GM23338 (cell line): ENCODE measurements around the gene PIK3C2G. TPM values are rescaled to one million over a fixed set of nuclear protein-coding genes. Genes with fewer than 3 reads are reported as not detected.

Experiments
- ATAC-seq: fragments of 200-7000 bp; cut with Tn5 transposase; 3 replicates; pipeline ENCODE4 v1.9.1; 2020
- DNase-seq: peaks from one replicate; pipeline ENCODE4 v3.0.0-alpha.2; 2015; ENCODE audit warnings: low spot score
- H2AFZ ChIP-seq: fragments of 200-600 bp; sonication (generic); 2 replicates; pipeline ENCODE4 v1.8.0; 2016; ENCODE audit warnings: antibody characterized with exemption, mild to moderate bottlenecking, moderate library complexity
- H3F3A ChIP-seq: fragments of 200-600 bp; sonication (generic); replicated peaks from 2 replicates; pipeline ENCODE4 v1.8.0; 2017; ENCODE audit warnings: antibody characterized with exemption, mixed run types, low read depth
- H3K27ac ChIP-seq: fragments of 200-600 bp; sonication (generic); 2 replicates; pipeline ENCODE4 v1.6.1; 2016; ENCODE audit warnings: low read depth
- H3K27me3 ChIP-seq: fragments of 200-600 bp; sonication (generic); 2 replicates; pipeline ENCODE4 v1.8.0; 2016; ENCODE audit warnings: mild to moderate bottlenecking, mixed run types, moderate library complexity; ENCODE audit not compliant: insufficient read depth
- H3K36me3 ChIP-seq: fragments of 200-600 bp; sonication (generic); 2 replicates; pipeline ENCODE4 v1.8.0; 2016; ENCODE audit warnings: mild to moderate bottlenecking; ENCODE audit not compliant: insufficient read depth
- H3K4me1 ChIP-seq: fragments of 200-600 bp; sonication (generic); 2 replicates; pipeline ENCODE4 v1.8.0; 2016; ENCODE audit warnings: mild to moderate bottlenecking, moderate library complexity; ENCODE audit not compliant: insufficient read depth
- H3K4me2 ChIP-seq: fragments of 200-600 bp; sonication (generic); 2 replicates; pipeline ENCODE4 v1.7.1; 2017; ENCODE audit warnings: mixed run types
- H3K4me3 ChIP-seq: fragments of 200-600 bp; sonication (generic); 2 replicates; pipeline ENCODE4 v1.6.1; 2016; ENCODE audit warnings: mixed run types
- H3K79me2 ChIP-seq: fragments of 200-600 bp; sonication (generic); replicated peaks from 2 replicates; pipeline ENCODE4 v1.8.0; 2017; ENCODE audit warnings: mild to moderate bottlenecking; ENCODE audit not compliant: insufficient read depth
- H3K9me2 ChIP-seq: fragments of 200-600 bp; sonication (generic); 2 replicates; pipeline ENCODE4 v1.8.0; 2017; ENCODE audit not compliant: insufficient read depth
- H4K20me1 ChIP-seq: fragments of 200-600 bp; sonication (generic); replicated peaks from 2 replicates; pipeline ENCODE4 v1.8.0; 2017; ENCODE audit warnings: mild to moderate bottlenecking; ENCODE audit not compliant: insufficient read depth
- H3K27ac Mint-ChIP-seq: 2 replicates; pipeline ENCODE4 v1.8.0; 2020; ENCODE audit warnings: inconsistent platforms, mild to moderate bottlenecking, moderate library complexity, mixed read lengths
- H3K27me3 Mint-ChIP-seq: 3 replicates; pipeline ENCODE4 v1.8.0; 2022; ENCODE audit warnings: low read depth, mild to moderate bottlenecking, moderate library complexity, mixed read lengths, inconsistent platforms; ENCODE audit not compliant: insufficient read depth, poor library complexity
- H3K36me3 Mint-ChIP-seq: 3 replicates; pipeline ENCODE4 v1.8.0; 2021; ENCODE audit warnings: low read depth, mild to moderate bottlenecking, inconsistent platforms, moderate library complexity, mixed read lengths
- H3K4me1 Mint-ChIP-seq: 3 replicates; pipeline ENCODE4 v1.8.0; 2020; ENCODE audit warnings: mild to moderate bottlenecking, inconsistent platforms, mixed read lengths
- H3K4me3 Mint-ChIP-seq: 3 replicates; pipeline ENCODE4 v1.8.0; 2021; ENCODE audit warnings: moderate library complexity, mild to moderate bottlenecking, inconsistent platforms, mixed read lengths
- H3K9me3 Mint-ChIP-seq: 3 replicates; pipeline ENCODE4 v1.8.0; 2020; ENCODE audit warnings: moderate library complexity, mild to moderate bottlenecking, inconsistent platforms, mixed read lengths
- CREB1 ChIP-seq: fragments of 250-450 bp; sonication (Bioruptor Pico); IDR thresholded peaks from 2 replicates; pipeline ENCODE4 v1.5.0; 2020; ENCODE audit warnings: low read depth, mild to moderate bottlenecking, moderate library complexity
- EZH2 ChIP-seq: fragments of 200-600 bp; sonication (generic); IDR thresholded peaks from one replicate; pipeline ENCODE4 v1.8.0; 2017; ENCODE audit warnings: antibody characterized with exemption, mild to moderate bottlenecking, low read depth; ENCODE audit not compliant: unreplicated experiment
- JUNB ChIP-seq: IDR thresholded peaks from one replicate; pipeline ENCODE4 v1.6.1; 2016; ENCODE audit warnings: antibody characterized with exemption; ENCODE audit not compliant: unreplicated experiment
- NANOG ChIP-seq: IDR thresholded peaks from 2 replicates; pipeline ENCODE4 v1.6.1; 2016; ENCODE audit warnings: antibody characterized with exemption, borderline replicate concordance
- POLR2AphosphoS5 ChIP-seq: IDR thresholded peaks from 2 replicates; pipeline ENCODE4 v1.6.1; 2016; ENCODE audit warnings: antibody characterized with exemption, low read depth
- ZNF114 ChIP-seq: fragments of 250-450 bp; sonication (Bioruptor Pico); IDR thresholded peaks from 2 replicates; pipeline ENCODE4 v1.5.0; 2020; ENCODE audit warnings: mild to moderate bottlenecking, moderate library complexity
- ZNF331 ChIP-seq: fragments of 250-450 bp; sonication (Bioruptor Pico); IDR thresholded peaks from 2 replicates; pipeline ENCODE4 v1.5.0; 2020; ENCODE audit warnings: low read depth, mild to moderate bottlenecking, moderate library complexity
- polyA plus RNA-seq: library from polyadenylated mRNA; unstranded; fragments of >200 nt; fragmentation: Nextera tagmentation; extraction: Ambion mirVana; gene quantifications from 2 replicates; pipeline ENCODE4 v1.2.1, GENCODE V29; 2016
- total RNA-seq: library from RNA; depleted of rRNA; stranded (reverse); fragments of >200 nt; shearing (Covaris generic); gene quantifications from 2 replicates; pipeline ENCODE4 v1.2.3, GENCODE V29; 2014
- TF ChIP-seq, protein P1 (sequence below), 2 experiments: fragments of 200-600 bp in 1 of 2; sonication (generic) in 1 of 2; conservative IDR thresholded peaks; 2 replicates each; pipeline versions ENCODE4 v1.5.1 to v1.6.1; 2016 to 2017; ENCODE audit warnings: antibody characterized with exemption in 2 of 2, low read depth in 2 of 2, mild to moderate bottlenecking in 2 of 2, moderate library complexity in 1 of 2
- TF ChIP-seq, protein P2 (sequence below): IDR thresholded peaks from one replicate; pipeline ENCODE4 v1.6.1; 2018; ENCODE audit warnings: antibody characterized with exemption; ENCODE audit not compliant: unreplicated experiment

PIK3C2G gene
- total and polyA plus RNA-seq, 2 experiments from 2014 or later: not detected

DNA sequence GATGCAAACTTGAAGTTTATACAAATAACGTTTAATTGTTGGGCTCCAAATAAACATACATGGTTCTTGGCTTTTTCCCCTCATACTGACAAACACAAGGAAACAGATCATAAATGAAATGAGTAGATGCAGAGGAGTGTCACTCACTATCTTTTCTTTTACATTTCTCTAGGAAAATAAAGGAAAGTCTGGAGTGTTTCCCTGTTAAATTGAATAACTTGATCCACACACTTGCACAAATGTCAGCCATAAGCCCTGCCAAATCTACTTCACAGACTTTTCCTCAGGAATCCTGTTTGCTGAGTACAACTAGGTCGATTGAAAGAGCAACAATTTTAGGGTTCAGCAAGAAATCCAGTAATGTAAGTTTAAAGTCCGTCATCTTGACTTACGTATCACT lies 301.2 kb downstream of the PIK3C2G start (continued):
- TF ChIP-seq, protein P1, sequence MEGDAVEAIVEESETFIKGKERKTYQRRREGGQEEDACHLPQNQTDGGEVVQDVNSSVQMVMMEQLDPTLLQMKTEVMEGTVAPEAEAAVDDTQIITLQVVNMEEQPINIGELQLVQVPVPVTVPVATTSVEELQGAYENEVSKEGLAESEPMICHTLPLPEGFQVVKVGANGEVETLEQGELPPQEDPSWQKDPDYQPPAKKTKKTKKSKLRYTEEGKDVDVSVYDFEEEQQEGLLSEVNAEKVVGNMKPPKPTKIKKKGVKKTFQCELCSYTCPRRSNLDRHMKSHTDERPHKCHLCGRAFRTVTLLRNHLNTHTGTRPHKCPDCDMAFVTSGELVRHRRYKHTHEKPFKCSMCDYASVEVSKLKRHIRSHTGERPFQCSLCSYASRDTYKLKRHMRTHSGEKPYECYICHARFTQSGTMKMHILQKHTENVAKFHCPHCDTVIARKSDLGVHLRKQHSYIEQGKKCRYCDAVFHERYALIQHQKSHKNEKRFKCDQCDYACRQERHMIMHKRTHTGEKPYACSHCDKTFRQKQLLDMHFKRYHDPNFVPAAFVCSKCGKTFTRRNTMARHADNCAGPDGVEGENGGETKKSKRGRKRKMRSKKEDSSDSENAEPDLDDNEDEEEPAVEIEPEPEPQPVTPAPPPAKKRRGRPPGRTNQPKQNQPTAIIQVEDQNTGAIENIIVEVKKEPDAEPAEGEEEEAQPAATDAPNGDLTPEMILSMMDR (conservative IDR thresholded peaks at IDR 0.05; ENCODE audit: low read depth in 2 of 2): no peak
- no peak for TF ChIP-seq ZNF114 (CRISPR knock-in tag)
- TF ChIP-seq, protein P2, sequence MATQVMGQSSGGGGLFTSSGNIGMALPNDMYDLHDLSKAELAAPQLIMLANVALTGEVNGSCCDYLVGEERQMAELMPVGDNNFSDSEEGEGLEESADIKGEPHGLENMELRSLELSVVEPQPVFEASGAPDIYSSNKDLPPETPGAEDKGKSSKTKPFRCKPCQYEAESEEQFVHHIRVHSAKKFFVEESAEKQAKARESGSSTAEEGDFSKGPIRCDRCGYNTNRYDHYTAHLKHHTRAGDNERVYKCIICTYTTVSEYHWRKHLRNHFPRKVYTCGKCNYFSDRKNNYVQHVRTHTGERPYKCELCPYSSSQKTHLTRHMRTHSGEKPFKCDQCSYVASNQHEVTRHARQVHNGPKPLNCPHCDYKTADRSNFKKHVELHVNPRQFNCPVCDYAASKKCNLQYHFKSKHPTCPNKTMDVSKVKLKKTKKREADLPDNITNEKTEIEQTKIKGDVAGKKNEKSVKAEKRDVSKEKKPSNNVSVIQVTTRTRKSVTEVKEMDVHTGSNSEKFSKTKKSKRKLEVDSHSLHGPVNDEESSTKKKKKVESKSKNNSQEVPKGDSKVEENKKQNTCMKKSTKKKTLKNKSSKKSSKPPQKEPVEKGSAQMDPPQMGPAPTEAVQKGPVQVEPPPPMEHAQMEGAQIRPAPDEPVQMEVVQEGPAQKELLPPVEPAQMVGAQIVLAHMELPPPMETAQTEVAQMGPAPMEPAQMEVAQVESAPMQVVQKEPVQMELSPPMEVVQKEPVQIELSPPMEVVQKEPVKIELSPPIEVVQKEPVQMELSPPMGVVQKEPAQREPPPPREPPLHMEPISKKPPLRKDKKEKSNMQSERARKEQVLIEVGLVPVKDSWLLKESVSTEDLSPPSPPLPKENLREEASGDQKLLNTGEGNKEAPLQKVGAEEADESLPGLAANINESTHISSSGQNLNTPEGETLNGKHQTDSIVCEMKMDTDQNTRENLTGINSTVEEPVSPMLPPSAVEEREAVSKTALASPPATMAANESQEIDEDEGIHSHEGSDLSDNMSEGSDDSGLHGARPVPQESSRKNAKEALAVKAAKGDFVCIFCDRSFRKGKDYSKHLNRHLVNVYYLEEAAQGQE: no peak

DNA sequence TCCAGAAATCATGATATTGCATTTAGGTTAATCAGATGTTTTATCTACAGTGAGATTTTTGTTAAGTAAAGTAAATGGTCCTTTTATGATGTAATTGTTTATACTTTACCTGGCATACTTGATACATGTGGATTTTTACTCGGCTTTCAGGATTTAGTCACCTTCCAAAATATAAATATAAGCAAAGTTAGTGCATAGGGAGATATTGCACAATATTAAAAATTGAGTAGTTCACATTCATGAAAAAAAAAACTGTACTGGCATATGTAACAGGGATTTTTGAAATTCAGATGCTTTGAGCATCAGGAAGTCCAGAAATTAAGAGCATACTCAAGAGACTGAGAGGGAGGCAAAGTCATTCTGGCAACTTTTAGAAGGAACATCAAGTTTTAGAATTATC lies 303.0 kb downstream of the PIK3C2G start:
- TF ChIP-seq EZH2 (no peak), NANOG (no peak), JUNB (no peak), ZNF331 (CRISPR knock-in tag) (no peak), CREB1 (CRISPR knock-in tag) (no peak), POLR2AphosphoS5 (no peak)
- TF ChIP-seq, protein P1 (conservative IDR thresholded peaks at IDR 0.05; ENCODE audit: low read depth in 2 of 2): no peak
- TF ChIP-seq, protein P2: no peak
- Histone ChIP-seq H2AFZ (no peak overlapping the region), H3K4me3 (no peak overlapping the region), H3K79me2 (no peaks in the 10 kb centered on the region), H3K27ac (no peak overlapping the region), H4K20me1 (no peaks in the 10 kb centered on the region), H3K27me3 (no peaks in the 10 kb centered on the region), H3K4me1 (no peaks in the 10 kb centered on the region), H3K9me2 (no peaks in the 10 kb centered on the region), H3K36me3 (no peaks in the 10 kb centered on the region), H3K4me2 (no peak overlapping the region), H3F3A (no peaks in the 10 kb centered on the region)
- H3K4me3 Mint-ChIP-seq: no peak overlapping the region
- H3K4me1 Mint-ChIP-seq: no peaks in the 10 kb centered on the region
- H3K36me3 Mint-ChIP-seq: no peaks in the 10 kb centered on the region
- H3K27ac Mint-ChIP-seq: no peak overlapping the region
- no peaks in the 10 kb centered on the region for H3K27me3 Mint-ChIP-seq
- H3K9me3 Mint-ChIP-seq: no peaks in the 10 kb centered on the region
- DNase-seq (no peak), ATAC-seq (no peak)
